HL-60 (cell line): ENCODE results near the gene AFTPH.

Experiments
- GABPA ChIP-seq: IDR thresholded peaks from 2 replicates; pipeline ENCODE4 v1.6.1; 2012; ENCODE audit warnings: low read depth
- POLR2AphosphoS5 ChIP-seq: IDR thresholded peaks from 2 replicates; pipeline ENCODE4 v1.6.1; 2012; ENCODE audit warnings: low read depth
- SPI1 ChIP-seq: IDR thresholded peaks from 2 replicates; pipeline ENCODE4 v1.6.1; 2012; ENCODE audit warnings: low read depth, mild to moderate bottlenecking, borderline replicate concordance
- TF ChIP-seq, protein P1 (sequence below): IDR thresholded peaks from one replicate; pipeline ENCODE4 v1.5.1; 2011; ENCODE audit warnings: low read length, control low read depth, inconsistent platforms; ENCODE audit not compliant: insufficient read depth
- TF ChIP-seq, protein P2 (sequence below): IDR thresholded peaks from 2 replicates; pipeline ENCODE4 v1.6.1; 2012; ENCODE audit warnings: low read depth; ENCODE audit not compliant: insufficient replicate concordance

GRCh38 chr2:64543008-64543697 is 19.0 kb downstream of the AFTPH start:
- TF ChIP-seq, protein P1, sequence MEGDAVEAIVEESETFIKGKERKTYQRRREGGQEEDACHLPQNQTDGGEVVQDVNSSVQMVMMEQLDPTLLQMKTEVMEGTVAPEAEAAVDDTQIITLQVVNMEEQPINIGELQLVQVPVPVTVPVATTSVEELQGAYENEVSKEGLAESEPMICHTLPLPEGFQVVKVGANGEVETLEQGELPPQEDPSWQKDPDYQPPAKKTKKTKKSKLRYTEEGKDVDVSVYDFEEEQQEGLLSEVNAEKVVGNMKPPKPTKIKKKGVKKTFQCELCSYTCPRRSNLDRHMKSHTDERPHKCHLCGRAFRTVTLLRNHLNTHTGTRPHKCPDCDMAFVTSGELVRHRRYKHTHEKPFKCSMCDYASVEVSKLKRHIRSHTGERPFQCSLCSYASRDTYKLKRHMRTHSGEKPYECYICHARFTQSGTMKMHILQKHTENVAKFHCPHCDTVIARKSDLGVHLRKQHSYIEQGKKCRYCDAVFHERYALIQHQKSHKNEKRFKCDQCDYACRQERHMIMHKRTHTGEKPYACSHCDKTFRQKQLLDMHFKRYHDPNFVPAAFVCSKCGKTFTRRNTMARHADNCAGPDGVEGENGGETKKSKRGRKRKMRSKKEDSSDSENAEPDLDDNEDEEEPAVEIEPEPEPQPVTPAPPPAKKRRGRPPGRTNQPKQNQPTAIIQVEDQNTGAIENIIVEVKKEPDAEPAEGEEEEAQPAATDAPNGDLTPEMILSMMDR: no peak
- no peak for TF ChIP-seq GABPA
- TF ChIP-seq POLR2AphosphoS5: no peak
- TF ChIP-seq, protein P2, sequence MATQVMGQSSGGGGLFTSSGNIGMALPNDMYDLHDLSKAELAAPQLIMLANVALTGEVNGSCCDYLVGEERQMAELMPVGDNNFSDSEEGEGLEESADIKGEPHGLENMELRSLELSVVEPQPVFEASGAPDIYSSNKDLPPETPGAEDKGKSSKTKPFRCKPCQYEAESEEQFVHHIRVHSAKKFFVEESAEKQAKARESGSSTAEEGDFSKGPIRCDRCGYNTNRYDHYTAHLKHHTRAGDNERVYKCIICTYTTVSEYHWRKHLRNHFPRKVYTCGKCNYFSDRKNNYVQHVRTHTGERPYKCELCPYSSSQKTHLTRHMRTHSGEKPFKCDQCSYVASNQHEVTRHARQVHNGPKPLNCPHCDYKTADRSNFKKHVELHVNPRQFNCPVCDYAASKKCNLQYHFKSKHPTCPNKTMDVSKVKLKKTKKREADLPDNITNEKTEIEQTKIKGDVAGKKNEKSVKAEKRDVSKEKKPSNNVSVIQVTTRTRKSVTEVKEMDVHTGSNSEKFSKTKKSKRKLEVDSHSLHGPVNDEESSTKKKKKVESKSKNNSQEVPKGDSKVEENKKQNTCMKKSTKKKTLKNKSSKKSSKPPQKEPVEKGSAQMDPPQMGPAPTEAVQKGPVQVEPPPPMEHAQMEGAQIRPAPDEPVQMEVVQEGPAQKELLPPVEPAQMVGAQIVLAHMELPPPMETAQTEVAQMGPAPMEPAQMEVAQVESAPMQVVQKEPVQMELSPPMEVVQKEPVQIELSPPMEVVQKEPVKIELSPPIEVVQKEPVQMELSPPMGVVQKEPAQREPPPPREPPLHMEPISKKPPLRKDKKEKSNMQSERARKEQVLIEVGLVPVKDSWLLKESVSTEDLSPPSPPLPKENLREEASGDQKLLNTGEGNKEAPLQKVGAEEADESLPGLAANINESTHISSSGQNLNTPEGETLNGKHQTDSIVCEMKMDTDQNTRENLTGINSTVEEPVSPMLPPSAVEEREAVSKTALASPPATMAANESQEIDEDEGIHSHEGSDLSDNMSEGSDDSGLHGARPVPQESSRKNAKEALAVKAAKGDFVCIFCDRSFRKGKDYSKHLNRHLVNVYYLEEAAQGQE: no peak
- TF ChIP-seq SPI1: no peak
